Astrocyte (in vitro differentiated cells and primary cell): ENCODE results near the gene CCDC86.

Experiments
- CTCF ChIP-seq: IDR thresholded peaks from 2 replicates; pipeline ENCODE4 v1.5.1; 2011; ENCODE audit warnings: low read depth, mild to moderate bottlenecking, inconsistent platforms, low read length, moderate library complexity; ENCODE audit not compliant: insufficient read depth
- EZH2 ChIP-seq: IDR thresholded peaks from 2 replicates; pipeline ENCODE4 v1.6.1; 2012; ENCODE audit warnings: mild to moderate bottlenecking, low read length, inconsistent platforms; ENCODE audit not compliant: insufficient read depth

GRCh38 chr11:60825790-60826189 lies 16.1 kb upstream of the CCDC86 start:
- TF ChIP-seq EZH2 (no peak), CTCF (no peak)
